Measurements from ENCODE around the gene SLA2.
"Not testable (repeated sequence)": the region's sequence is repeated elsewhere in the genome, so short reads cannot be mapped to it uniquely, and the experiment has no call there.

Gene SLA2

DNA sequence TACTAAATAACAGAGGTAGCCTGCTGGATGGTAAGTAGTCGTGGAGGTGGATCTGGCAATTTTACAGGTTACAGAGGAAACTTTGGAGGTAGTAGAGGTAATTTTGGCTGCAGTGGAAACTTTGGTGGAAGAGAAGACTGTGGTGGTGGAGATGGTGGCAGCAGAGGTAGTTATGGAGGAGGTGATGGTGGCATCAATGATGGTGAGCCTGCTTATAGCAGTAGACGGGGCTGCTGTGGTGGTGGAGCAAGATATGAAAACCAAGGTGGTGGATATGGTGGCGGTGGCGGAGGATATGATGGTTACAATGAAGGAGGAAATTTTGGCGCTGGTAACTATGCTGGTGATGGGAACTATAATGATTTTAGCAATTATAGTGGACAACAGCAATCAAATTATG lies 25.1 kb downstream of the SLA2 start:
- Histone ChIP-seq H3K27ac (no peak overlapping the region), H3K4me3 (ENCODE audit: low read depth, low read length) (no peak overlapping the region)
- in situ Hi-C loops (cut with HindIII; ENCODE audit: low pct_ligation_motif_present, low sequenced_read_pairs): no loop called here

DNA sequence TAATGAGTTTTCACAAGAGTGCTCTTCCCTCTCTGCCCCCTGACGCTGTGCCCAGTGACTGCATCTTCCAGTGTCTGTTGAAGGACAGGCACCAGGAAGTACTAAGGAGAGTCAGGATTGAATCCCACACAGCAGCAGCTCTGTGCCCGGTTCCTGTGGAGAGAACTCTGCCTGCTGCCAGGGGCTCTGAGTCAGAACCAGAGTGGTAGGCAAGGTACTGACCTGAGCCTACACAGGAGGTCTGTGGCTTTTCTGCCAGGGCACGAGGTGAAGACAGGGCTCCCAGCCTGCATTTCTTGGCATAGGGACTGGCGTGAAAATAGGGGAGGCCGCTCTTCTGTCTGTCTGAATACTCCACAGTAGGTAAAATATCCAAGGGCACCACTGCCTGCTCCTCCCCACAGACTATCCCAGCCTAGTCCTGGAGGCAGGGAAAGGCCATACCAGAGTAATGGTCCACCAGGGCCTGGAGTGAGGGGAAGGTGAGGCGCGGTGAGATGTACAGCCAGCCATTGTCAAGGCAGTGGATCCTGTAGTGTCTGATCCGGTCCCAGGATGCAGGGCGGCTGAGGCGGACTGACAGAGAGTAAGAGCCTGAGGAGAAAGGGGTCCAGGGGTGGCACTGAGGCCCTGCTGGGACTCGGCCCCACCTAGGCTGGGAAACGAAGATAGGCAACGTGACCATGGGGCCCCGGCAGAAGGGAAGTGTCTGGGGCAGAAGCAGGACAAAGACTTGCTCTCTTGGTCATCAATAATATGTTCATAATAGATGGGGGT lies 31.0 kb downstream of the SLA2 start:
- in situ Hi-C loops (cut with HindIII; ENCODE audit: low pct_ligation_motif_present, low sequenced_read_pairs): no loop called here
- peaks cover 38% of the 10 kb centered on the region for H3K36me3 ChIP-seq (replicated peaks)
- H3K27me3 ChIP-seq (replicated peaks): no peaks in the 10 kb centered on the region
- no peak for DNase-seq
- H3K27ac ChIP-seq: no peak overlapping the region
- no peak overlapping the region for H3K4me3 ChIP-seq (ENCODE audit: low read depth, low read length)
- no peak for TF ChIP-seq CTCF (IDR thresholded peaks at IDR 0.05; ENCODE audit: low read depth, low read length, missing control alignments)

More for the DNA sequence above, 25.1 kb downstream of the SLA2 start:
- H3K27me3 ChIP-seq (replicated peaks): no peaks in the 10 kb centered on the region
- H3K36me3 ChIP-seq (replicated peaks): no peaks in the 10 kb centered on the region
- no peak for TF ChIP-seq CTCF (IDR thresholded peaks at IDR 0.05; ENCODE audit: low read depth, low read length, missing control alignments)
- DNase-seq: no peak

GRCh38 chr20:36613974-36614373 lies 32.0 kb downstream of the SLA2 start:
- Histone ChIP-seq H3K27me3 (replicated peaks) (no peaks in the 10 kb centered on the region), H3K27ac (no peak overlapping the region), H3K4me3 (ENCODE audit: low read depth, low read length) (no peak overlapping the region), H3K36me3 (replicated peaks) (peaks cover 47% of the 10 kb centered on the region)
- DNase-seq: no peak
- in situ Hi-C loops (cut with HindIII; ENCODE audit: low pct_ligation_motif_present, low sequenced_read_pairs): no loop called here
- TF ChIP-seq CTCF (IDR thresholded peaks at IDR 0.05; ENCODE audit: low read depth, low read length, missing control alignments): no peak

DNA sequence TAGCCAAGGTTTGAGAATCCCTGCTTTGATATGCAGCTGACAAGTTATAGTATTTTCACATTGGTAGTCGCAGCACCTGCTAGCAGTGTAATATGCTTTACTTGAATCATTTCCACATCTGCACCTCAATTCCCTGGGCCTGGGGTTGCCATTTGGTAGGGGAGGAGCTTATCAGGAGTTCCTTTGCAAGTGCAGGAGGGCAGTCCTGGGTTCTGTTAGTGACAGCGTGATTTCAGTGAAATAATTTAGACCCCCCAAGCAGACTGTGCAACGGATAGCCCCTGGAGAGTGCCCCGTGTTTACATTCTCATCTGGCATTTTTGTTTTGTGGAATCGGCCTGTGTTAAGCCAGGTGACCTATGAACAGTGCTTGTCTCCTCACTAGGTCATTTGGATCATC lies 34.4 kb downstream of the SLA2 start:
- no peak for TF ChIP-seq CTCF (IDR thresholded peaks at IDR 0.05; ENCODE audit: low read depth, low read length, missing control alignments)
- Histone ChIP-seq H3K36me3 (replicated peaks) (peaks cover 58% of the 10 kb centered on the region), H3K27ac (no peak overlapping the region), H3K4me3 (ENCODE audit: low read depth, low read length) (no peak overlapping the region), H3K27me3 (replicated peaks) (no peaks in the 10 kb centered on the region)
- in situ Hi-C loops (cut with HindIII; ENCODE audit: low pct_ligation_motif_present, low sequenced_read_pairs): no loop called here
- no peak for DNase-seq

- in situ Hi-C loops (cut with HindIII; ENCODE audit: low pct_ligation_motif_present, low sequenced_read_pairs); H3K4me3 ChIP-seq (ENCODE audit: low read depth, low read length); DNase-seq; H3K27me3 ChIP-seq (replicated peaks); H3K27ac ChIP-seq: not testable (repeated sequence)
- peaks cover 49% of the 10 kb centered on the region for H3K36me3 ChIP-seq (replicated peaks)
Measured at GRCh38 chr20:36608388-36608728, 37.6 kb downstream of the SLA2 start.

DNA sequence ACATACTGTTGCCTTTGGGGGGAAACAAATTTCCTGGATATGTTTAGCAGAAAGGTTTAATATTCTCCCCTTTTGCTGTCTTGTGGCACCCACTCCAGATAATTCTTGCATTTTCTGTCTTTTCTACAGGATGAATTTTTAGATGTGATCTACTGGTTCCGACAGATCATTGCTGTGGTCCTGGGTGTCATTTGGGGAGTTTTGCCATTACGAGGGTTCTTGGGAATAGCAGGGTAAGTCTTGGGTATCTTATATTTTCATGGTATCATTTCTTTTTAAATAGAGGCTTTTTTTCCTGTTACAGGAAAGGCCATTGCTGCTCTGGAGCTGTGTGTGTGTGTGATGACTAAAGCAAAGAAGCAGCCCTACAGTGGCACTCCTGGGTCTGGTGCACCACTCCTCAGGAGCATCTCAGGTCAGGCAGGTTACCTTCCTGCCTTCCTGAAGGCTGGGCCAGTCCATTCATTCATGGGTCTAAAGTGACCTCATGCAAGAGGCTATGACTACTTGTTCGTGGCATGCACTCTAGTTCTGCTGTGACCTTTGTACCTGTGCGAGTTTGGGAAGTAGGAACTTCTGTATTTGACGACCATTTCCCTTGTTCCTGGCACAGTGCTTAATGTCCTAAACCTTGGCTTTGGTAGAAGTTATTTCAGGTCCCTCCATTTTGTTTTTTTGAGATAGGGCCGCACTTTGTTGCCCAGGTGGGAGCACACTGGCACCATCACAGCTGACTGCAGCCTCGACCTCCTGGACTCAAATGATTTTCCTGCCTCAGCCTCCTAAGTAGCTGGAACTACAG lies 38.2 kb downstream of the SLA2 start:
- in situ Hi-C loops (cut with HindIII; ENCODE audit: low pct_ligation_motif_present, low sequenced_read_pairs): no loop called here
- H3K27ac ChIP-seq: no peak overlapping the region
- no peaks in the 10 kb centered on the region for H3K27me3 ChIP-seq (replicated peaks)
- no peak for TF ChIP-seq CTCF (IDR thresholded peaks at IDR 0.05; ENCODE audit: low read depth, low read length, missing control alignments)
- no peak for DNase-seq
- no peak overlapping the region for H3K4me3 ChIP-seq (ENCODE audit: low read depth, low read length)
- peaks cover 43% of the 10 kb centered on the region for H3K36me3 ChIP-seq (replicated peaks)
